Tibial nerve (tissue), 4 donors: ENCODE results near the gene OCLN.
"Not testable (repeated sequence)": the region's sequence is repeated elsewhere in the genome, so short reads cannot be mapped to it uniquely, and the experiment has no call there.

ENCODE experiments used
- EP300 ChIP-seq, 2 donors: sonication (generic); formaldehyde crosslinking; IDR thresholded peaks; one replicate each; pipeline ENCODE4 v1.6.1; 2017; ENCODE audit warnings: antibody characterized with exemption in 2 of 2, mild to moderate bottlenecking in 1 of 2
- POLR2A ChIP-seq, 2 donors: fragments of 450-650 bp; IDR thresholded peaks; one replicate each; pipeline ENCODE4 v1.6.1; 2017; ENCODE audit warnings: antibody characterized with exemption in 2 of 2, mild to moderate bottlenecking in 2 of 2, moderate library complexity in 2 of 2
- TF ChIP-seq, protein P1 (sequence below), 5 experiments: fragments of 200-600 bp in 3 of 5; fragments of 450-650 bp in 2 of 5; sonication (generic) in 3 of 5; IDR thresholded peaks; one replicate each; pipeline ENCODE4 v1.5.1; 2016 to 2019; ENCODE audit warnings: antibody characterized with exemption in 5 of 5, mild to moderate bottlenecking in 3 of 5, moderate library complexity in 2 of 5

DNA sequence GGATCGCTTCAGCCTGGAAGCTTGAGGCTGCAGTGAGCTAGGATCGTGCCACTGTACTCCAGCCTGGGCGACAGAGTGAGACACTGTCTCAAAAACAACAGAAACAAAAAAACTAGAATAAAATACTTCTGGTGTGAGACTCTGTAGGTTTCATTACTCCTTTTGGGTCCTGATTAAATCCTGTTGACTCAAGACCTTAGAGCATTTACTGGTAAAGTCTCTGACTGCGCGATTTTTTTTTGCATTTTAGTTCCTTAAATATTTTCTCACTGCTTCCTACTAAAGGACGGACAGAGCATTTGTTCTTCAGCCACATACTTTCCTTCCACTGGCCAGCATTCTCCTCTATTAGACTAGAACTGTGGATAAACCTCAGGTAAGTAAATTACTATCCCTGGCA lies 114.2 kb downstream of the OCLN start:
- TF ChIP-seq, protein P1, sequence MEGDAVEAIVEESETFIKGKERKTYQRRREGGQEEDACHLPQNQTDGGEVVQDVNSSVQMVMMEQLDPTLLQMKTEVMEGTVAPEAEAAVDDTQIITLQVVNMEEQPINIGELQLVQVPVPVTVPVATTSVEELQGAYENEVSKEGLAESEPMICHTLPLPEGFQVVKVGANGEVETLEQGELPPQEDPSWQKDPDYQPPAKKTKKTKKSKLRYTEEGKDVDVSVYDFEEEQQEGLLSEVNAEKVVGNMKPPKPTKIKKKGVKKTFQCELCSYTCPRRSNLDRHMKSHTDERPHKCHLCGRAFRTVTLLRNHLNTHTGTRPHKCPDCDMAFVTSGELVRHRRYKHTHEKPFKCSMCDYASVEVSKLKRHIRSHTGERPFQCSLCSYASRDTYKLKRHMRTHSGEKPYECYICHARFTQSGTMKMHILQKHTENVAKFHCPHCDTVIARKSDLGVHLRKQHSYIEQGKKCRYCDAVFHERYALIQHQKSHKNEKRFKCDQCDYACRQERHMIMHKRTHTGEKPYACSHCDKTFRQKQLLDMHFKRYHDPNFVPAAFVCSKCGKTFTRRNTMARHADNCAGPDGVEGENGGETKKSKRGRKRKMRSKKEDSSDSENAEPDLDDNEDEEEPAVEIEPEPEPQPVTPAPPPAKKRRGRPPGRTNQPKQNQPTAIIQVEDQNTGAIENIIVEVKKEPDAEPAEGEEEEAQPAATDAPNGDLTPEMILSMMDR (IDR thresholded peaks at IDR 0.05), result not testable (repeated sequence)
- not testable (repeated sequence) for TF ChIP-seq POLR2A, EP300 (IDR thresholded peaks at IDR 0.05)
